Lung (tissue), 12 donors: ENCODE results near the gene IL36B. TPM values are rescaled to one million over a fixed set of nuclear protein-coding genes. Genes with fewer than 3 reads are reported as not detected.

Source experiments
- ATAC-seq: fragments of 200-7000 bp; cut with Tn5 transposase; one replicate; pipeline ENCODE4 v1.9.1; 2020; ENCODE audit warnings: moderate number of reproducible peaks; ENCODE audit not compliant: insufficient read depth, low FRiP score
- DNase-seq, 3 donors: peaks; one replicate each; pipeline ENCODE4 v3.0.0-alpha.2; 2013 to 2017
- H3K27ac ChIP-seq, 2 donors: one replicate each; pipeline ENCODE4 v1.5.1; 2013; ENCODE audit warnings: mild to moderate bottlenecking in 2 of 2, moderate library complexity in 2 of 2, control low read depth in 1 of 2, inconsistent platforms in 1 of 2, low read depth in 1 of 2, low read length in 1 of 2
- H3K27me3 ChIP-seq, 3 donors: one replicate each; pipeline ENCODE4 v1.5.1; 2013; ENCODE audit warnings: low read length in 2 of 3; ENCODE audit not compliant: control insufficient read depth in 3 of 3, insufficient read depth in 3 of 3
- H3K36me3 ChIP-seq, 4 donors: one replicate each; pipeline ENCODE4 v1.5.1; 2013; ENCODE audit warnings: low read length in 4 of 4, mild to moderate bottlenecking in 1 of 4, moderate library complexity in 1 of 4; ENCODE audit not compliant: control insufficient read depth in 4 of 4, insufficient read depth in 4 of 4
- H3K4me1 ChIP-seq, 5 donors: one replicate each; pipeline ENCODE4 v1.5.1; 2013; ENCODE audit warnings: low read length in 5 of 5, mild to moderate bottlenecking in 2 of 5, moderate library complexity in 1 of 5; ENCODE audit not compliant: control insufficient read depth in 5 of 5, insufficient read depth in 5 of 5
- H3K4me3 ChIP-seq: one replicate; pipeline ENCODE4 v1.5.1; 2013; ENCODE audit warnings: mild to moderate bottlenecking, control low read depth, moderate library complexity
- H3K9ac ChIP-seq, 2 donors: one replicate each; pipeline ENCODE4 v1.5.1; 2013; ENCODE audit warnings: low read length in 2 of 2, control low read depth in 1 of 2; ENCODE audit not compliant: insufficient read depth in 1 of 2
- H3K9me3 ChIP-seq, 4 donors: one replicate each; pipeline ENCODE4 v1.5.1; 2013; ENCODE audit warnings: low read length in 3 of 4, mild to moderate bottlenecking in 1 of 4, moderate library complexity in 1 of 4; ENCODE audit not compliant: control insufficient read depth in 4 of 4, insufficient read depth in 3 of 4
- CTCF ChIP-seq: IDR thresholded peaks from 2 replicates; pipeline ENCODE4 v1.5.1; 2012; ENCODE audit warnings: mild to moderate bottlenecking; ENCODE audit errors: control extremely low read depth, extremely low read depth
- WGBS, 2 donors: extraction: QIAGEN DNeasy Blood & Tissue Kit; methylation state at CpG; one replicate each; pipeline ENCODE4 v1.1.7; 2013; 5-methylcytosine and 5-hydroxymethylcytosine counted together
- polyA plus RNA-seq, 2 donors: library from polyadenylated mRNA; stranded (reverse); fragments of 200-250 nt; gene quantifications; one replicate each; pipeline ENCODE4 v1.2.1, GENCODE V29; 2013
- total RNA-seq, 2 donors: library from RNA; depleted of rRNA in 1 of 2; stranded (reverse); fragments of >200 nt in 1 of 2; gene quantifications; one replicate each; pipeline ENCODE4 v1.2.1, GENCODE V29; 2014 to 2021
- donor health status: control.
- donor health status: control.
- donor health status: Bipolar disorder and iron deficiency.
- donor health status: healthy.
- donor health status: DM: yes; HTN: yes; CAD: no.

The IL36B gene
- total and polyA plus RNA-seq, 4 donors = 0.05 TPM; not detected in 3

- Histone ChIP-seq H3K27me3 (peaks cover 0 to 4% (median 0%) of the 10 kb centered on the region in 3 donors), H3K36me3 (no peaks in the 10 kb centered on the region), H3K9me3 (peaks cover 0 to 9% (median 3%) of the 10 kb centered on the region in 4 donors), H3K4me1 (peaks cover 0 to 9% (median 0%) of the 10 kb centered on the region in 5 donors), H3K4me3 (no peak within 1 kb of the TSS), H3K9ac (no peak within 1 kb of the TSS), H3K27ac (no peak within 1 kb of the TSS)
- 76 to 84% methylated on average over 15 of the region's 15 CpGs for WGBS, 2 donors
- ATAC-seq (no peak), DNase-seq (peak; percentile 61 to 81 (median 69))
- TF ChIP-seq CTCF = no peak
Measured at GRCh38 chr2:113058998-113059960, 6.6 kb upstream of the IL36B start, which contains the start of gene IL36RN. Gene IL36RN, plus strand, starts transcription at chr2:113059198. Its CDS starts 241 bp downstream, at chr2:113059439.

GRCh38 chr2:113058411-113058994 lies 5.8 kb upstream of the IL36B start:
- ATAC-seq = no peak
- WGBS, 2 donors = 44 to 74% methylated on average over 2 of the region's 2 CpGs
- no peaks in the 10 kb centered on the region for H3K36me3 ChIP-seq

GRCh38 chr2:113057117-113057516 lies 4.5 kb upstream of the IL36B start:
- 77 to 78% methylated on average over 1 of the region's 1 CpG for WGBS, 2 donors
- no peak for TF ChIP-seq CTCF
- no peak for ATAC-seq

More at GRCh38 chr2:113058411-113058994, 5.8 kb upstream of the IL36B start:
- Histone ChIP-seq H3K9me3 (peaks cover 0 to 10% (median 4%) of the 10 kb centered on the region in 4 donors), H3K4me3 (no peak overlapping the region), H3K27ac (no peak overlapping the region), H3K27me3 (peaks cover 0 to 4% (median 0%) of the 10 kb centered on the region in 3 donors), H3K9ac (no peak overlapping the region), H3K4me1 (peaks cover 0 to 9% (median 0%) of the 10 kb centered on the region in 5 donors)
- TF ChIP-seq CTCF = no peak
- no peak for DNase-seq

More at GRCh38 chr2:113057117-113057516, 4.5 kb upstream of the IL36B start:
- Histone ChIP-seq H3K9ac (no peak overlapping the region), H3K36me3 (no peaks in the 10 kb centered on the region), H3K27me3 (peaks cover 0 to 4% (median 0%) of the 10 kb centered on the region in 3 donors), H3K27ac (no peak overlapping the region), H3K4me1 (peaks cover 0 to 9% (median 0%) of the 10 kb centered on the region in 5 donors), H3K9me3 (peaks cover 0 to 10% (median 4%) of the 10 kb centered on the region in 4 donors), H3K4me3 (no peak overlapping the region)
- DNase-seq = no peak
